ENCODE measurements around the gene RPRD1A.

- TF ChIP-seq, protein P1, sequence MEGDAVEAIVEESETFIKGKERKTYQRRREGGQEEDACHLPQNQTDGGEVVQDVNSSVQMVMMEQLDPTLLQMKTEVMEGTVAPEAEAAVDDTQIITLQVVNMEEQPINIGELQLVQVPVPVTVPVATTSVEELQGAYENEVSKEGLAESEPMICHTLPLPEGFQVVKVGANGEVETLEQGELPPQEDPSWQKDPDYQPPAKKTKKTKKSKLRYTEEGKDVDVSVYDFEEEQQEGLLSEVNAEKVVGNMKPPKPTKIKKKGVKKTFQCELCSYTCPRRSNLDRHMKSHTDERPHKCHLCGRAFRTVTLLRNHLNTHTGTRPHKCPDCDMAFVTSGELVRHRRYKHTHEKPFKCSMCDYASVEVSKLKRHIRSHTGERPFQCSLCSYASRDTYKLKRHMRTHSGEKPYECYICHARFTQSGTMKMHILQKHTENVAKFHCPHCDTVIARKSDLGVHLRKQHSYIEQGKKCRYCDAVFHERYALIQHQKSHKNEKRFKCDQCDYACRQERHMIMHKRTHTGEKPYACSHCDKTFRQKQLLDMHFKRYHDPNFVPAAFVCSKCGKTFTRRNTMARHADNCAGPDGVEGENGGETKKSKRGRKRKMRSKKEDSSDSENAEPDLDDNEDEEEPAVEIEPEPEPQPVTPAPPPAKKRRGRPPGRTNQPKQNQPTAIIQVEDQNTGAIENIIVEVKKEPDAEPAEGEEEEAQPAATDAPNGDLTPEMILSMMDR (IDR thresholded peaks at IDR 0.05; ENCODE audit: insufficient read depth, low read depth, low read length): no peak
- no peak for TF ChIP-seq EZH2 (IDR thresholded peaks at IDR 0.05; ENCODE audit: insufficient read depth, low read length)
These were observed 58.1 kb downstream of the RPRD1A start for GRCh38 chr18:36009214-36009613.

Measured in astrocyte (in vitro differentiated cells and primary cell).